Measurements from ENCODE around the gene STRN3.

Gene STRN3

DNA sequence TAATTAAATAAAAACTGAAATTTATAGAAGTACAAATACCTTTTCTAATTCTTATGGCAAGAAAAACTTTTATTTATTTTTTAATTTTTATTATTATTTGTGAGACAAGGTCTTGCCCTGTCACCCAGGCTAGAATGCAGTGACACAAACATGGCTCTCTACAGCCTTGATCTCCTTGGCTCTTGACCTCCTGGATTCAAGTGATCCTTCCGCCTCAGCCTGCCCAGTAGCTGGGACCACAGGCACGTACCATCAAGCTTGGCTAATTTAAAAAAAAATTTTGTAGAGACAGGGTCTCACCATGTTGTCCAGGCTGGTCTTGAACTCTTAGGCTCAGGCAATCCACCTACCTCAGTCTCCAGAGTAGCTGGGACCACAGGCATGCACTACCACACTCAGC, 104.4 kb downstream of the STRN3 start:
- H3K9me3 ChIP-seq (ENCODE audit: control insufficient read depth, insufficient read depth, low read length) = no peaks in the 10 kb centered on the region
- TF ChIP-seq EZH2phosphoT487 (IDR thresholded peaks at IDR 0.05; ENCODE audit: borderline replicate concordance, low read length) = no peak
- TF ChIP-seq, protein P1, sequence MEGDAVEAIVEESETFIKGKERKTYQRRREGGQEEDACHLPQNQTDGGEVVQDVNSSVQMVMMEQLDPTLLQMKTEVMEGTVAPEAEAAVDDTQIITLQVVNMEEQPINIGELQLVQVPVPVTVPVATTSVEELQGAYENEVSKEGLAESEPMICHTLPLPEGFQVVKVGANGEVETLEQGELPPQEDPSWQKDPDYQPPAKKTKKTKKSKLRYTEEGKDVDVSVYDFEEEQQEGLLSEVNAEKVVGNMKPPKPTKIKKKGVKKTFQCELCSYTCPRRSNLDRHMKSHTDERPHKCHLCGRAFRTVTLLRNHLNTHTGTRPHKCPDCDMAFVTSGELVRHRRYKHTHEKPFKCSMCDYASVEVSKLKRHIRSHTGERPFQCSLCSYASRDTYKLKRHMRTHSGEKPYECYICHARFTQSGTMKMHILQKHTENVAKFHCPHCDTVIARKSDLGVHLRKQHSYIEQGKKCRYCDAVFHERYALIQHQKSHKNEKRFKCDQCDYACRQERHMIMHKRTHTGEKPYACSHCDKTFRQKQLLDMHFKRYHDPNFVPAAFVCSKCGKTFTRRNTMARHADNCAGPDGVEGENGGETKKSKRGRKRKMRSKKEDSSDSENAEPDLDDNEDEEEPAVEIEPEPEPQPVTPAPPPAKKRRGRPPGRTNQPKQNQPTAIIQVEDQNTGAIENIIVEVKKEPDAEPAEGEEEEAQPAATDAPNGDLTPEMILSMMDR (IDR thresholded peaks at IDR 0.05; ENCODE audit: low read depth, low read length, poor library complexity, severe bottlenecking) = no peak
- H3F3A ChIP-seq (ENCODE audit: control insufficient read depth, insufficient read depth) = peaks cover 3% of the 10 kb centered on the region
- no peaks in the 10 kb centered on the region for H3K27me3 ChIP-seq (ENCODE audit: control insufficient read depth, low read length)
- H3K4me1 ChIP-seq (ENCODE audit: control insufficient read depth, low read length) = peaks cover 22% of the 10 kb centered on the region
- no peak overlapping the region for H3K27ac ChIP-seq (ENCODE audit: low read depth, low read length)
- no peaks in the 10 kb centered on the region for H4K20me1 ChIP-seq (ENCODE audit: control insufficient read depth, insufficient read depth, low read depth, low read length)
- H3K9me2 ChIP-seq (replicated peaks; ENCODE audit: control insufficient read depth, low read length) = no peaks in the 10 kb centered on the region
- H3K79me2 ChIP-seq (ENCODE audit: control insufficient read depth, low read length) = no peaks in the 10 kb centered on the region
- H3K4me2 ChIP-seq (ENCODE audit: low read length) = no peak overlapping the region
- no peak overlapping the region for H3K4me3 ChIP-seq (ENCODE audit: low read length)
- H3K36me3 ChIP-seq (ENCODE audit: control insufficient read depth, low read length) = peaks cover 25% of the 10 kb centered on the region

DNA sequence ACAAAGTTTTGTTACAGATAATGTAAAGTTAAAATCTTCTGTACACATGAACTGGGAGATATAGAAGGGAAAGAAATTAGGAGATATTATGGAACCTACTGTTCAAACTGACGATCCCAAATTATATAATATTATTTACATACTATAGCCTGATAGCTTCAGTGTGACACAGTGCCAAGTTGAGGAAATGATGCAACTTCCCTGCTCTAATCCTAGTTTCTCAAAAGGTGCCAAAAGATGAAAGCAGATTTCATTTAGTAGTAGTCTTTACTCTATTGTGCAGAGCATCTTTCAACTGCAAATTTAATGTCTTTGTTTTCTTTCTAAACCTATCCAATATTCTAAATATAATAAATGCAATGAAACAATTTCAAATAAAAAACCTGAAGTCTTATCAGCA, 104.9 kb downstream of the STRN3 start:
- Histone ChIP-seq H3K9me3 (ENCODE audit: control insufficient read depth, insufficient read depth, low read length) (no peaks in the 10 kb centered on the region), H4K20me1 (ENCODE audit: control insufficient read depth, insufficient read depth, low read depth, low read length) (no peaks in the 10 kb centered on the region), H3K79me2 (ENCODE audit: control insufficient read depth, low read length) (no peaks in the 10 kb centered on the region), H3F3A (ENCODE audit: control insufficient read depth, insufficient read depth) (peaks cover 3% of the 10 kb centered on the region), H3K27ac (ENCODE audit: low read depth, low read length) (no peak overlapping the region), H3K27me3 (ENCODE audit: control insufficient read depth, low read length) (no peaks in the 10 kb centered on the region), H3K4me3 (ENCODE audit: low read length) (no peak overlapping the region), H3K4me1 (ENCODE audit: control insufficient read depth, low read length) (peaks cover 22% of the 10 kb centered on the region), H3K36me3 (ENCODE audit: control insufficient read depth, low read length) (peaks cover 25% of the 10 kb centered on the region), H3K9me2 (replicated peaks; ENCODE audit: control insufficient read depth, low read length) (no peaks in the 10 kb centered on the region), H3K4me2 (ENCODE audit: low read length) (peak overlapping the region; percentile 32)
- TF ChIP-seq EZH2phosphoT487 (IDR thresholded peaks at IDR 0.05; ENCODE audit: borderline replicate concordance, low read length) = no peak
- TF ChIP-seq, protein P1 (IDR thresholded peaks at IDR 0.05; ENCODE audit: low read depth, low read length, poor library complexity, severe bottlenecking) = no peak

DNA sequence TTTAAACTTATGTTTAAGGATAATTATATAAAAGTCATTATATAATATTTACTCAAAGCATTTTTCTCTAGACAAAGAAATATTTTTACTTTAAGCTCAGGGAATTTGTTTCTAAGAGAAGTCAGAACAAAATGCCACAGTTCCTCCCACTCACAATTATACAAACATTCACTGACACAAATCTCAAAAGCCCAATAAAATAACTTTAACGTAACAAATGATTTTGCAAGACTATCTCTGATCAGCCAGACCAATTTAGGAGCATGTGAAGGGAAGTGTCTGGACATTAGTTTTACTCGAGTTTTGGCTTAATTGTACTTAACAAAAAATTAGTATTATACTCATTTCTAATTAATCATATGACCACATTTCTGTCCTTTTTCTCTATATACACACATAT, 110.6 kb downstream of the STRN3 start:
- no peaks in the 10 kb centered on the region for H3K79me2 ChIP-seq (ENCODE audit: control insufficient read depth, low read length)
- H4K20me1 ChIP-seq (ENCODE audit: control insufficient read depth, insufficient read depth, low read depth, low read length) = no peaks in the 10 kb centered on the region
- no peaks in the 10 kb centered on the region for H3K9me2 ChIP-seq (replicated peaks; ENCODE audit: control insufficient read depth, low read length)
- peaks cover 3% of the 10 kb centered on the region for H3F3A ChIP-seq (ENCODE audit: control insufficient read depth, insufficient read depth)
- no peaks in the 10 kb centered on the region for H3K27me3 ChIP-seq (ENCODE audit: control insufficient read depth, low read length)
- peaks cover 19% of the 10 kb centered on the region for H3K36me3 ChIP-seq (ENCODE audit: control insufficient read depth, low read length)
- H3K9me3 ChIP-seq (ENCODE audit: control insufficient read depth, insufficient read depth, low read length) = no peaks in the 10 kb centered on the region
- TF ChIP-seq EZH2phosphoT487 (IDR thresholded peaks at IDR 0.05; ENCODE audit: borderline replicate concordance, low read length) = no peak
- TF ChIP-seq, protein P1 (IDR thresholded peaks at IDR 0.05; ENCODE audit: low read depth, low read length, poor library complexity, severe bottlenecking) = no peak
- no peak overlapping the region for H3K4me2 ChIP-seq (ENCODE audit: low read length)
- H3K27ac ChIP-seq (ENCODE audit: low read depth, low read length) = no peak overlapping the region
- H3K4me3 ChIP-seq (ENCODE audit: low read length) = no peak overlapping the region
- peaks cover 4% of the 10 kb centered on the region for H3K4me1 ChIP-seq (ENCODE audit: control insufficient read depth, low read length)
